ENCODE results near the gene GADD45G. TPM values are rescaled to one million over a fixed set of nuclear protein-coding genes. Genes with fewer than 3 reads are reported as not detected.

The GADD45G gene
- total RNA-seq, 1 donor from 2014 or later = 14.4 TPM

DNA sequence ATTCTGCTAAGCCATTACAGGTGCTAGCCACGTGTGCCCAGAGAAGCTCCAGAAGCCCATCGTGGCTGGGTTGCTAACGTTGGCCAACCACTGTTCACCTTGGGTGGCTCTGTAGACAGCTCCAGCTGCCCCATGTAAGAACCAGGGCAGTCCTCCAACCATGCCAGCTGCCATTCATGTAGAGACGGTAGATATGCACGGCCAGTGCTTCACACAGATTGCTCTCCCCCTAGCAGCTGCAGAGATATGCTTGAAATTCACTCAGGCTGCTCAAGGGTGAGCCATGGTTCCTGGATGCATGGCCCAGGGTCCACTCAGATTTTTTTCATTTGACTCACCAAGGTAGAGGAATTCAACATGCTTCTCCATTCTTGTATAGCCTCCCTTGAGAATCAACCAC, 31.0 kb downstream of the GADD45G start:
- TF ChIP-seq, protein P1, sequence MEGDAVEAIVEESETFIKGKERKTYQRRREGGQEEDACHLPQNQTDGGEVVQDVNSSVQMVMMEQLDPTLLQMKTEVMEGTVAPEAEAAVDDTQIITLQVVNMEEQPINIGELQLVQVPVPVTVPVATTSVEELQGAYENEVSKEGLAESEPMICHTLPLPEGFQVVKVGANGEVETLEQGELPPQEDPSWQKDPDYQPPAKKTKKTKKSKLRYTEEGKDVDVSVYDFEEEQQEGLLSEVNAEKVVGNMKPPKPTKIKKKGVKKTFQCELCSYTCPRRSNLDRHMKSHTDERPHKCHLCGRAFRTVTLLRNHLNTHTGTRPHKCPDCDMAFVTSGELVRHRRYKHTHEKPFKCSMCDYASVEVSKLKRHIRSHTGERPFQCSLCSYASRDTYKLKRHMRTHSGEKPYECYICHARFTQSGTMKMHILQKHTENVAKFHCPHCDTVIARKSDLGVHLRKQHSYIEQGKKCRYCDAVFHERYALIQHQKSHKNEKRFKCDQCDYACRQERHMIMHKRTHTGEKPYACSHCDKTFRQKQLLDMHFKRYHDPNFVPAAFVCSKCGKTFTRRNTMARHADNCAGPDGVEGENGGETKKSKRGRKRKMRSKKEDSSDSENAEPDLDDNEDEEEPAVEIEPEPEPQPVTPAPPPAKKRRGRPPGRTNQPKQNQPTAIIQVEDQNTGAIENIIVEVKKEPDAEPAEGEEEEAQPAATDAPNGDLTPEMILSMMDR (IDR thresholded peaks at IDR 0.05) = no peak
- intact Hi-C loops (cut with DNase I) = no loop called here
- ATAC-seq (no peak), DNase-seq (no peak)
- Histone ChIP-seq H3K27me3 (ENCODE audit: low read depth) (no peaks in the 10 kb centered on the region), H3K4me1 (peaks cover 45% of the 10 kb centered on the region), H3K36me3 (no peaks in the 10 kb centered on the region), H3K27ac (no peak overlapping the region), H3K9me3 (no peaks in the 10 kb centered on the region), H3K4me3 (no peak overlapping the region)

DNA sequence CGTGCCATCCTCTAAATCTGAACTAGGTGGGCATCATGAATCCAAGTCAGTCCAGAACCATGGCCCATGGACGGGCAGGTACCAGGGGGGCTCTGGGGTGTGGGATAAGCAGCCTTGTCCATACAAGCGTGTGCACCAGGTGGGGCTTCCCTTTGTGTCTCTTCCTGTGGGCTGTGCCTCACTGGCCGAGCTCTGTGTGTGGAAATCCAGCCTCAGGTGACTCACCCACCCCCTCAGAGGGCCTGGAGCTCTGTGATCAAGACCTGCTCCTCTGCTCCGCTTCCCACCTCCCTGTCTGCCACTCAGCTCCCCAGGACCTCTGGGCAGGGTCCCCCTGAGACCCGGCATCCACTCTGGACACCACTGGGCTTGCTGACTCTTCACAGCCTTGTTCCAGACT, 33.0 kb downstream of the GADD45G start:
- TF ChIP-seq, protein P1 (IDR thresholded peaks at IDR 0.05) = no peak
- intact Hi-C loops (cut with DNase I) = no loop called here
- Histone ChIP-seq H3K27ac (no peak overlapping the region), H3K4me3 (no peak overlapping the region), H3K27me3 (ENCODE audit: low read depth) (no peaks in the 10 kb centered on the region), H3K4me1 (peaks cover 38% of the 10 kb centered on the region), H3K36me3 (no peaks in the 10 kb centered on the region), H3K9me3 (no peaks in the 10 kb centered on the region)
- DNase-seq (no peak), ATAC-seq (no peak)

GRCh38 chr9:89638359-89638758, 33.5 kb downstream of the GADD45G start:
- Histone ChIP-seq H3K36me3 (no peaks in the 10 kb centered on the region), H3K4me1 (peaks cover 33% of the 10 kb centered on the region), H3K4me3 (no peak overlapping the region), H3K27ac (no peak overlapping the region), H3K27me3 (ENCODE audit: low read depth) (no peaks in the 10 kb centered on the region), H3K9me3 (no peaks in the 10 kb centered on the region)
- no peak for DNase-seq
- TF ChIP-seq, protein P1 (IDR thresholded peaks at IDR 0.05) = no peak
- no peak for ATAC-seq
- intact Hi-C loops (cut with DNase I) = no loop called here

DNA sequence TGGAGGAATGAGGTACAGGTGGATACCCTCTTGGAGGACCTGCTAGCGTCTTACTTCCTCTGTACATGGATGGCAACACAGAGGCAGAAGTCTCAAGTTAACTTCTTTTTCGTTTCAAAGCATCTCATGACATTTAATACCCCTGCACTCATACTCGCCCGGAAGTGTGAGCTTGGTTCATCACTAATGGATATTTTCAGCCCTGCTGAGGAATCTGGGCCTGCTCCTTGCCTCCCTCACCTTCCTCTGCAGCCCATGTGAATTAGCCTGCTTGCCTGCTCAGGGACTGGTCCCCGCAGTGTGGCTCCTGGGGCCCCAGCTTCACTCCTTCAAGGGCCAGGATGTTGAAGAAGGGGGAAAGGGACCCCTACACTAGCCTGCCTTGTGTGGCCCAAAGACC, 34.1 kb downstream of the GADD45G start:
- H3K27ac ChIP-seq = peak overlapping the region; percentile 76

GRCh38 chr9:89639367-89639795, 34.6 kb downstream of the GADD45G start:
- intact Hi-C loops (cut with DNase I) = no loop called here
- Histone ChIP-seq H3K4me3 (peak overlapping the region; percentile 22), H3K9me3 (no peaks in the 10 kb centered on the region), H3K27me3 (ENCODE audit: low read depth) (no peaks in the 10 kb centered on the region), H3K27ac (peak overlapping the region; percentile 76), H3K36me3 (no peaks in the 10 kb centered on the region), H3K4me1 (peaks cover 32% of the 10 kb centered on the region)
- DNase-seq = no peak
- TF ChIP-seq, protein P1 (IDR thresholded peaks at IDR 0.05) = no peak
- peak; percentile 31 to 59 for ATAC-seq

More for the DNA sequence above, 34.1 kb downstream of the GADD45G start:
- TF ChIP-seq, protein P1 (IDR thresholded peaks at IDR 0.05) = no peak
- H3K4me1 ChIP-seq = peaks cover 32% of the 10 kb centered on the region
- H3K9me3 ChIP-seq = no peaks in the 10 kb centered on the region
- no peaks in the 10 kb centered on the region for H3K27me3 ChIP-seq (ENCODE audit: low read depth)
- ATAC-seq (no peak), DNase-seq (no peak)
- intact Hi-C loops (cut with DNase I) = no loop called here
- no peaks in the 10 kb centered on the region for H3K36me3 ChIP-seq
- no peak overlapping the region for H3K4me3 ChIP-seq

- intact Hi-C loops (cut with DNase I) = no loop called here
- H3K9me3 ChIP-seq = no peaks in the 10 kb centered on the region
- peaks cover 32% of the 10 kb centered on the region for H3K4me1 ChIP-seq
- no peaks in the 10 kb centered on the region for H3K36me3 ChIP-seq
- H3K27me3 ChIP-seq (ENCODE audit: low read depth) = no peaks in the 10 kb centered on the region
- H3K4me3 ChIP-seq = peak overlapping the region; percentile 22
- H3K27ac ChIP-seq = peak overlapping the region; percentile 76
- ATAC-seq (no peak), DNase-seq (no peak)
- TF ChIP-seq, protein P1 (IDR thresholded peaks at IDR 0.05) = no peak
These were observed 35.1 kb downstream of the GADD45G start for GRCh38 chr9:89639961-89640360.

Data from lower lobe of right lung (tissue), 2 donors.